Brain microvascular endothelial cell (primary cell): Measurements from ENCODE around the gene RAB34.
"Not testable (repeated sequence)": the region's sequence is repeated elsewhere in the genome, so short reads cannot be mapped to it uniquely, and the experiment has no call there.

Experiments used
- DNase-seq: peaks from one replicate; pipeline ENCODE4 v3.0.0-alpha.2; 2020
- H3K27ac ChIP-seq: fragments of 250-450 bp; sonication (Bioruptor Pico); 2 replicates; pipeline ENCODE4 v1.5.1; 2020; ENCODE audit warnings: mild to moderate bottlenecking, moderate library complexity
- H3K27me3 ChIP-seq: fragments of 250-450 bp; sonication (Bioruptor Pico); replicated peaks from 2 replicates; pipeline ENCODE4 v1.5.1; 2020; ENCODE audit warnings: mild to moderate bottlenecking
- H3K36me3 ChIP-seq: fragments of 250-450 bp; sonication (Bioruptor Pico); replicated peaks from 2 replicates; pipeline ENCODE4 v1.5.1; 2020; ENCODE audit warnings: mild to moderate bottlenecking
- H3K4me3 ChIP-seq: 2 replicates; pipeline ENCODE4 v1.5.1; 2011; ENCODE audit warnings: low read depth, mild to moderate bottlenecking, control low read depth, low read length, moderate library complexity
- in situ Hi-C: cut with HindIII; loops from 2 replicates; pipeline ENCODE4 v1.10.0; 2017; ENCODE audit warnings: low sequenced_read_pairs, low pct_ligation_motif_present
- TF ChIP-seq, protein P1 (sequence below): IDR thresholded peaks from 2 replicates; pipeline ENCODE4 v1.5.1; 2011; ENCODE audit warnings: low read depth, mild to moderate bottlenecking, moderate library complexity, low read length, control low read depth, inconsistent platforms; ENCODE audit errors: missing control alignments

Gene RAB34

GRCh38 chr17:28726627-28727491 is 9.2 kb upstream of the RAB34 start:
- in situ Hi-C loops, result no loop called here
- Histone ChIP-seq H3K4me3 (peak overlapping the region; percentile 70), H3K36me3 (peaks cover 31% of the 10 kb centered on the region), H3K27ac (peak overlapping the region; percentile 54), H3K27me3 (no peaks in the 10 kb centered on the region)
- peak; percentile 88 for DNase-seq
- TF ChIP-seq, protein P1, sequence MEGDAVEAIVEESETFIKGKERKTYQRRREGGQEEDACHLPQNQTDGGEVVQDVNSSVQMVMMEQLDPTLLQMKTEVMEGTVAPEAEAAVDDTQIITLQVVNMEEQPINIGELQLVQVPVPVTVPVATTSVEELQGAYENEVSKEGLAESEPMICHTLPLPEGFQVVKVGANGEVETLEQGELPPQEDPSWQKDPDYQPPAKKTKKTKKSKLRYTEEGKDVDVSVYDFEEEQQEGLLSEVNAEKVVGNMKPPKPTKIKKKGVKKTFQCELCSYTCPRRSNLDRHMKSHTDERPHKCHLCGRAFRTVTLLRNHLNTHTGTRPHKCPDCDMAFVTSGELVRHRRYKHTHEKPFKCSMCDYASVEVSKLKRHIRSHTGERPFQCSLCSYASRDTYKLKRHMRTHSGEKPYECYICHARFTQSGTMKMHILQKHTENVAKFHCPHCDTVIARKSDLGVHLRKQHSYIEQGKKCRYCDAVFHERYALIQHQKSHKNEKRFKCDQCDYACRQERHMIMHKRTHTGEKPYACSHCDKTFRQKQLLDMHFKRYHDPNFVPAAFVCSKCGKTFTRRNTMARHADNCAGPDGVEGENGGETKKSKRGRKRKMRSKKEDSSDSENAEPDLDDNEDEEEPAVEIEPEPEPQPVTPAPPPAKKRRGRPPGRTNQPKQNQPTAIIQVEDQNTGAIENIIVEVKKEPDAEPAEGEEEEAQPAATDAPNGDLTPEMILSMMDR, result peak; percentile 99

GRCh38 chr17:28726226-28726626 is 8.6 kb upstream of the RAB34 start, which contains the start of gene TLCD1:
Gene TLCD1 (minus strand): TSS chr17:28726233. CDS start chr17:28726097, 136 bp downstream.
- peak within 1 kb of the TSS; percentile 70 for H3K4me3 ChIP-seq
- TF ChIP-seq, protein P1, result no peak
- H3K36me3 ChIP-seq, result peaks cover 37% of the 10 kb centered on the region
- in situ Hi-C loops, result no loop called here
- H3K27me3 ChIP-seq, result no peaks in the 10 kb centered on the region
- peak; percentile 53 for DNase-seq
- H3K27ac ChIP-seq, result peak within 1 kb of the TSS; percentile 54

GRCh38 chr17:28725660-28726225 is 8.1 kb upstream of the RAB34 start:
- Histone ChIP-seq H3K4me3 (peak overlapping the region; percentile 70), H3K27me3 (no peaks in the 10 kb centered on the region), H3K36me3 (peaks cover 41% of the 10 kb centered on the region), H3K27ac (peak overlapping the region; percentile 50)
- peak; percentile 42 for DNase-seq
- TF ChIP-seq, protein P1, result no peak
- in situ Hi-C loops, result no loop called here

GRCh38 chr17:28725166-28725659 is 7.5 kb upstream of the RAB34 start:
- H3K27ac ChIP-seq, result peak overlapping the region; percentile 50
- H3K4me3 ChIP-seq, result peak overlapping the region; percentile 70
- H3K27me3 ChIP-seq, result no peaks in the 10 kb centered on the region
- peaks cover 43% of the 10 kb centered on the region for H3K36me3 ChIP-seq
- TF ChIP-seq, protein P1, result peak; percentile 19
- in situ Hi-C loops, result no loop called here
- peak; percentile 47 for DNase-seq

- DNase-seq, result no peak
- H3K36me3 ChIP-seq, result peaks cover 43% of the 10 kb centered on the region
- TF ChIP-seq, protein P1, result no peak
- H3K27ac ChIP-seq, result peak overlapping the region; percentile 50
- in situ Hi-C loops, result no loop called here
- H3K27me3 ChIP-seq, result no peaks in the 10 kb centered on the region
- H3K4me3 ChIP-seq, result peak overlapping the region; percentile 70
These were observed 7.0 kb upstream of the RAB34 start for GRCh38 chr17:28724500-28725165.

DNA sequence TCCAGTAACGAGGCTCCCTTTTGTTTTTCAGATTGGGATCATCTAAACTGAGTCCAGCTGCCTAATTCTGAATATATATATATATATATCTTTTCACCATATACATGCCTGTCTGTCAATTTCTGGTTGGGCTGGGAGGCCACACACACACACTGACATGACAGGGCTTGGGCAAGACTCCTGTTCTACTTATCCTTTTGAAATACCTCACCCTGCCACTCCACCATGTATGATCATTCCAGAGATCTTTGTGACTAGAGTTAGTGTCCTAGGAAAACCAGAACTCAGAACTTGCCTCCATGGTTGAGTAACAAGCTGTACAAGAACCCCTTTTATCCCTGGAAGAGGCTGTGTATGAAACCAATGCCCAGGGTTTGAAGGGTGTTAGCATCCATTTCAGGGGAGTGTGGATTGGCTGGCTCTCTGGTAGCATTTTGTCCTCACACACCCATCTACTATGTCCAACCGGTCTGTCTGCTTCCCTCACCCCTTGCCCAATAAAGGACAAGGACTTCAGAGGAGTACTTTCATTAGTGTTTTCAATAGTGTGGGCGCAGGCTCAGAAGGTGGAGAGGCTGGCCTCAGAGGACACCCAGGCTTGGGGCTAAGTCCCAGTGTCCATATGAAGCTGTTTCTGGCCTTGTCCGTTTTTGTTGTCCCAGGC is 6.3 kb upstream of the RAB34 start:
- H3K27me3 ChIP-seq, H3K4me3 ChIP-seq, H3K27ac ChIP-seq, in situ Hi-C loops, DNase-seq: not testable (repeated sequence)
- peaks cover 43% of the 10 kb centered on the region for H3K36me3 ChIP-seq
